GM12878 (cell line): ENCODE data around the gene PADI1. TPM values are rescaled to one million over a fixed set of nuclear protein-coding genes. Genes with fewer than 3 reads are reported as not detected.

Source experiments
- ATAC-seq: fragments of 200-7000 bp; cut with Tn5 transposase; 3 replicates; pipeline ENCODE4 v1.9.1; 2020; ENCODE audit warnings: mild to moderate bottlenecking, moderate library complexity
- BruUV-seq: library from RNA; stranded (reverse); fragments of 400-500 nt; replicated peaks from 2 replicates; lab custom pipeline; 2021; lab: Mats Ljungman, UMichigan
- CTCF ChIA-PET: fragments of 300-600 bp; sonication (Branson Sonifier 250); formaldehyde crosslinking; extraction: SDS; loops from one replicate; lab custom pipeline; 2021; ENCODE audit warnings: inconsistent platforms; lab: Yijun Ruan, JAX
- POLR2A ChIA-PET: fragments of 350-600 bp; formaldehyde crosslinking; extraction: SDS; loops from one replicate; lab custom pipeline; 2021; ENCODE audit warnings: inconsistent platforms; lab: Charles Lee
- RAD21 ChIA-PET: fragments of 300-600 bp; sonication (Branson Sonifier 250); formaldehyde crosslinking; loops from one replicate; lab custom pipeline; 2023; ENCODE audit warnings: antibody characterized with exemption; ENCODE audit not compliant: unreplicated experiment; lab: Charles Lee
- SMC1A ChIA-PET: fragments of 300-600 bp; sonication (Branson Sonifier 250); formaldehyde crosslinking; loops from one replicate; lab custom pipeline; 2023; ENCODE audit not compliant: unreplicated experiment, uncharacterized antibody; lab: Charles Lee
- DNase-seq: peaks from one replicate; pipeline ENCODE4 v3.0.0-alpha.2; 2011; ENCODE audit warnings: low read depth, low spot score
- FAIRE-seq: peaks from 3 replicates; lab custom pipeline; 2011; peaks lifted over from hg19 to GRCh38; lab: Jason Lieb, UNC
- H2AFZ ChIP-seq: 2 replicates; pipeline ENCODE4 v1.6.0; 2011; ENCODE audit warnings: low read depth, low read length, control low read depth; ENCODE audit not compliant: control insufficient read depth
- H3K27ac ChIP-seq: 2 replicates; pipeline ENCODE4 v1.5.1; 2011; ENCODE audit warnings: control low read depth; ENCODE audit not compliant: control insufficient read depth, insufficient read depth
- H3K27me3 ChIP-seq, 2 experiments: replicated peaks in 1 of 2; 2 replicates each; pipeline versions ENCODE4 v1.6.0 to v1.6.1; 2011; ENCODE audit warnings: low read length in 1 of 2; ENCODE audit not compliant: control insufficient read depth in 2 of 2, insufficient read depth in 2 of 2
- H3K36me3 ChIP-seq, 2 experiments: 2 replicates each; pipeline ENCODE4 v1.5.1; 2011; ENCODE audit warnings: low read length in 1 of 2; ENCODE audit not compliant: control insufficient read depth in 2 of 2, insufficient read depth in 2 of 2
- H3K4me1 ChIP-seq: 2 replicates; pipeline ENCODE4 v1.6.1; 2011; ENCODE audit warnings: mild to moderate bottlenecking, low read length, moderate library complexity, mixed read lengths; ENCODE audit not compliant: control insufficient read depth, insufficient read depth
- H3K4me2 ChIP-seq: 2 replicates; pipeline ENCODE4 v1.6.0; 2011; ENCODE audit warnings: control low read depth; ENCODE audit not compliant: control insufficient read depth, insufficient read depth
- H3K4me3 ChIP-seq: fragments of 200-600 bp; sonication (generic); 2 replicates; pipeline ENCODE4 v1.5.1; 2016
- H3K79me2 ChIP-seq: 2 replicates; pipeline ENCODE4 v1.6.0; 2011; ENCODE audit warnings: low read length; ENCODE audit not compliant: control insufficient read depth, insufficient read depth
- H3K9ac ChIP-seq: 2 replicates; pipeline ENCODE4 v1.8.0; 2011; ENCODE audit warnings: low read length, control low read depth, mixed read lengths; ENCODE audit not compliant: control insufficient read depth, insufficient read depth
- H3K9me3 ChIP-seq: replicated peaks from 3 replicates; pipeline ENCODE4 v1.5.1; 2011; ENCODE audit warnings: mild to moderate bottlenecking, low read length; ENCODE audit not compliant: control insufficient read depth, insufficient read depth
- H4K20me1 ChIP-seq: 2 replicates; pipeline ENCODE4 v1.6.0; 2011; ENCODE audit not compliant: control insufficient read depth, insufficient read depth
- BMI1 ChIP-seq: fragments of 450-650 bp; IDR thresholded peaks from 2 replicates; pipeline ENCODE4 v1.6.1; 2016; ENCODE audit warnings: mild to moderate bottlenecking, moderate library complexity, borderline replicate concordance
- FOS ChIP-seq: IDR thresholded peaks from 3 replicates; pipeline ENCODE4 v1.6.1; 2011; ENCODE audit warnings: borderline replicate concordance; ENCODE audit not compliant: insufficient read length; ENCODE audit errors: extremely low read depth
- GABPA ChIP-seq: IDR thresholded peaks from 2 replicates; pipeline ENCODE4 v1.6.1; 2014; ENCODE audit warnings: antibody characterized with exemption, low read depth, mild to moderate bottlenecking, inconsistent platforms
- KAT2A ChIP-seq: conservative IDR thresholded peaks from 2 replicates; pipeline ENCODE4 v1.6.1; 2011; ENCODE audit warnings: low read depth, low read length; ENCODE audit not compliant: control insufficient read depth
- MEF2A ChIP-seq: IDR thresholded peaks from 2 replicates; pipeline ENCODE4 v1.6.1; 2011; ENCODE audit warnings: low read depth, mild to moderate bottlenecking, low read length, moderate library complexity; ENCODE audit not compliant: insufficient read depth
- MXI1 ChIP-seq: fragments of 150-350 bp; IDR thresholded peaks from 2 replicates; pipeline ENCODE4 v1.6.1; 2011; ENCODE audit warnings: low read depth, mild to moderate bottlenecking, inconsistent platforms, low read length, improper control_type of control experiment
- NFYB ChIP-seq: IDR thresholded peaks from 2 replicates; pipeline ENCODE4 v1.6.1; 2011; ENCODE audit warnings: low read depth, mild to moderate bottlenecking, low read length, improper control_type of control experiment, moderate library complexity; ENCODE audit not compliant: insufficient read depth
- NR2C1 ChIP-seq: fragments of 450-650 bp; IDR thresholded peaks from 2 replicates; pipeline ENCODE4 v1.6.1; 2017; ENCODE audit warnings: antibody characterized with exemption, mild to moderate bottlenecking, moderate library complexity
- NRF1 ChIP-seq: conservative IDR thresholded peaks from 2 replicates; pipeline ENCODE4 v1.6.1; 2011; ENCODE audit warnings: mild to moderate bottlenecking, low read depth, low read length, improper control_type of control experiment
- RFX5 ChIP-seq: IDR thresholded peaks from 2 replicates; pipeline ENCODE4 v1.6.1; 2011; ENCODE audit warnings: low read depth, low read length, improper control_type of control experiment
- SMC3 ChIP-seq: IDR thresholded peaks from 2 replicates; pipeline ENCODE4 v1.6.1; 2011; ENCODE audit warnings: low read length, improper control_type of control experiment, borderline replicate concordance
- TAF1 ChIP-seq: IDR thresholded peaks from 2 replicates; pipeline ENCODE4 v1.6.1; 2011; ENCODE audit warnings: mild to moderate bottlenecking, low read depth, low read length, borderline replicate concordance
- ZNF24 ChIP-seq: fragments of 450-650 bp; IDR thresholded peaks from 2 replicates; pipeline ENCODE4 v1.6.1; 2017; ENCODE audit warnings: antibody characterized with exemption, mild to moderate bottlenecking
- WGBS: methylation state at CpG from one replicate; pipeline ENCODE4 v1.1.6; 2016; ENCODE audit warnings: low lambda C conversion rate; ENCODE audit not compliant: insufficient replicate concordance, insufficient coverage; ENCODE audit errors: missing lambda C conversion rate; 5-methylcytosine and 5-hydroxymethylcytosine counted together
- in situ Hi-C: fragments of 300-500 bp; cut with MboI; formaldehyde crosslinking; loops from 9 replicates; pipeline ENCODE4 v1.14.3; 2018; ENCODE audit warnings: mixed read lengths
- intact Hi-C: fragments of 100-400 bp; cut with micrococcal nuclease; formaldehyde crosslinking; loops from one replicate; pipeline ENCODE4 v1.14.2; 2022; ENCODE audit not compliant: unreplicated experiment
- polyA plus RNA-seq, 11 experiments: library from polyadenylated mRNA; depleted of rRNA in 4 of 11; unstranded in 6 of 11; stranded (reverse) in 5 of 11; fragments of >200 nt; fragmentation: Nextera tagmentation in 4 of 11; fragmentation: Illumina TruSeq in 1 of 11; extraction: Ambion mirVana in 4 of 11; extraction: Trizol in 1 of 11; gene quantifications; 1 replicate in 1 of 11; 2 replicates in 10 of 11; pipeline versions ENCODE4 v1.2.1 to v1.2.3, GENCODE V29; 2011 to 2016; ENCODE audit warnings: inconsistent platforms in 2 of 11, missing spikeins in 2 of 11, low read depth in 1 of 11
- total RNA-seq, 4 experiments: library from RNA; depleted of rRNA in 3 of 4; stranded (reverse); fragments of >200 nt in 3 of 4; fragmentation: Illumina TruSeq in 1 of 4; extraction: Trizol in 1 of 4; gene quantifications; 2 replicates each; pipeline versions ENCODE4 v1.2.1 to v1.2.3, GENCODE V29; 2013 to 2021
- TF ChIP-seq, protein P1 (sequence below): fragments of 450-650 bp; IDR thresholded peaks from 2 replicates; pipeline ENCODE4 v1.6.1; 2017; ENCODE audit warnings: mild to moderate bottlenecking, low read depth, inconsistent platforms; ENCODE audit not compliant: poor library complexity, severe bottlenecking

Gene PADI1
- total and polyA plus RNA-seq, 10 of the 15 experiments (the other 5 are each of a cell fraction or from before 2014, with no cell fraction given): 0.05 TPM; not detected in 9

DNA sequence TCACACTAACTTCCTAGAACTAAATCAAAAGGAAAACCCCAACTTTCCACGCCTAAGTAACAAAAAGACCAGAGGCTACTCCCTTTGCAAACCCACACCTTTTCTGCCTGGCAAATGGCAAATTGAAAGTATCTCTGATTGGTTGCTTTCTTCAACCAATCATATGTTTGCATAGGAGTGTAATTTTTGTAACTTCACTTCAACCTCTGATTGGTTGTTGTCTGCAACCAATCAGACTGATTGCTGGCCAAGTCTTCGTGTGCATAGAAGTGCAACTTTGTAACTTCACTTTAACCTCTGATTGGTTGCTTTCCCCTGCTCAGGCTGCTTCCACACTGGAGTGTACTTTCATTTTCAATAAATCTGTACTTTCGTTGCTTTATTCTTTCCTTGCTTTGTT is 48.8 kb upstream of the PADI1 start:
- SMC1A ChIA-PET: no interaction called here
- FAIRE-seq: no peak
- H3K36me3 ChIP-seq: no peaks in the 10 kb centered on the region
- POLR2A ChIA-PET: no interaction called here
- no peak overlapping the region for H3K4me2 ChIP-seq
- H2AFZ ChIP-seq: no peak overlapping the region
- intact Hi-C loops: no loop called here
- RAD21 ChIA-PET: no interaction called here
- no peak overlapping the region for H3K27ac ChIP-seq
- no TSS peak for BruUV-seq
- no peaks in the 10 kb centered on the region for H4K20me1 ChIP-seq
- 21% methylated on average over 3 of the region's 3 CpGs for WGBS
- H3K4me3 ChIP-seq: no peak overlapping the region
- H3K79me2 ChIP-seq: no peaks in the 10 kb centered on the region
- no peak overlapping the region for H3K9ac ChIP-seq
- peaks cover 13% of the 10 kb centered on the region; the same call in 2 of the 3 replicates for H3K9me3 ChIP-seq
- H3K4me1 ChIP-seq: no peaks in the 10 kb centered on the region
- CTCF ChIA-PET: no interaction called here
- in situ Hi-C loops: no loop called here
- DNase-seq: peak; percentile 36
- ATAC-seq: peak; percentile 75
- no peaks in the 10 kb centered on the region for H3K27me3 ChIP-seq
- TF ChIP-seq RFX5 (no peak), SMC3 (no peak), TAF1 (no peak), KAT2A (no peak), MXI1 (no peak), FOS (peak; percentile 4), MEF2A (no peak), NRF1 (no peak), GABPA (no peak), NR2C1 (no peak), ZNF24 (no peak), BMI1 (no peak), NFYB (peak; percentile 83)
- TF ChIP-seq, protein P1, sequence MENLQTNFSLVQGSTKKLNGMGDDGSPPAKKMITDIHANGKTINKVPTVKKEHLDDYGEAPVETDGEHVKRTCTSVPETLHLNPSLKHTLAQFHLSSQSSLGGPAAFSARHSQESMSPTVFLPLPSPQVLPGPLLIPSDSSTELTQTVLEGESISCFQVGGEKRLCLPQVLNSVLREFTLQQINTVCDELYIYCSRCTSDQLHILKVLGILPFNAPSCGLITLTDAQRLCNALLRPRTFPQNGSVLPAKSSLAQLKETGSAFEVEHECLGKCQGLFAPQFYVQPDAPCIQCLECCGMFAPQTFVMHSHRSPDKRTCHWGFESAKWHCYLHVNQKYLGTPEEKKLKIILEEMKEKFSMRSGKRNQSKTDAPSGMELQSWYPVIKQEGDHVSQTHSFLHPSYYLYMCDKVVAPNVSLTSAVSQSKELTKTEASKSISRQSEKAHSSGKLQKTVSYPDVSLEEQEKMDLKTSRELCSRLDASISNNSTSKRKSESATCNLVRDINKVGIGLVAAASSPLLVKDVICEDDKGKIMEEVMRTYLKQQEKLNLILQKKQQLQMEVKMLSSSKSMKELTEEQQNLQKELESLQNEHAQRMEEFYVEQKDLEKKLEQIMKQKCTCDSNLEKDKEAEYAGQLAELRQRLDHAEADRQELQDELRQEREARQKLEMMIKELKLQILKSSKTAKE: no peak
- TF ChIP-seq, all 136 proteins: peak for 2
